DMS53 treated with DMSO at 0.1 percent for 48 hours (cell line): Measurements from ENCODE around the gene LARP6.
"Not testable (repeated sequence)": the region's sequence is repeated elsewhere in the genome, so short reads cannot be mapped to it uniquely, and the experiment has no call there.

ENCODE experiments used
- DNase-seq: peaks from one replicate; lab custom pipeline; 2025; ENCODE audit not compliant: unreplicated experiment; lab: John Stamatoyannopoulos, UW

The LARP6 gene

GRCh38 chr15:70859322-70859908 is 5.5 kb upstream of the LARP6 start:
- DNase-seq: no peak

- DNase-seq: not testable (repeated sequence)
These were observed 4.8 kb upstream of the LARP6 start for GRCh38 chr15:70858614-70859321.

GRCh38 chr15:70857562-70858285 is 3.8 kb upstream of the LARP6 start:
- no peak for DNase-seq

GRCh38 chr15:70856884-70857561 is 3.1 kb upstream of the LARP6 start:
- DNase-seq: no peak

- DNase-seq: no peak
These were observed 2.4 kb upstream of the LARP6 start for GRCh38 chr15:70856177-70856883.

GRCh38 chr15:70855764-70856163 is 1.8 kb upstream of the LARP6 start:
- DNase-seq: no peak

- no peak for DNase-seq
These were observed 664 bp upstream of the LARP6 start for GRCh38 chr15:70854666-70854976.

- DNase-seq: no peak
These were observed 512 bp downstream of the LARP6 start for GRCh38 chr15:70853318-70853972.

GRCh38 chr15:70852501-70853317 is 1.2 kb downstream of the LARP6 start:
- DNase-seq: no peak

GRCh38 chr15:70851889-70852288 is 2.1 kb downstream of the LARP6 start:
- no peak for DNase-seq

GRCh38 chr15:70845602-70846360 is 8.2 kb downstream of the LARP6 start:
- no peak for DNase-seq

GRCh38 chr15:70837476-70837875 is 16.5 kb downstream of the LARP6 start:
- DNase-seq: no peak

- DNase-seq: no peak
These were observed 18.1 kb downstream of the LARP6 start for GRCh38 chr15:70835841-70836240.

GRCh38 chr15:70835415-70835814 is 18.5 kb downstream of the LARP6 start:
- no peak for DNase-seq

- no peak for DNase-seq
These were observed 19.0 kb downstream of the LARP6 start for GRCh38 chr15:70834999-70835398.

GRCh38 chr15:70833861-70834765 is 19.8 kb downstream of the LARP6 start:
- DNase-seq: peak; percentile 46

- DNase-seq: no peak
These were observed 20.5 kb downstream of the LARP6 start for GRCh38 chr15:70833422-70833821.

- DNase-seq: no peak
These were observed 21.8 kb downstream of the LARP6 start for GRCh38 chr15:70832176-70832575.
